ENCODE data around the gene SARDH.

DNA sequence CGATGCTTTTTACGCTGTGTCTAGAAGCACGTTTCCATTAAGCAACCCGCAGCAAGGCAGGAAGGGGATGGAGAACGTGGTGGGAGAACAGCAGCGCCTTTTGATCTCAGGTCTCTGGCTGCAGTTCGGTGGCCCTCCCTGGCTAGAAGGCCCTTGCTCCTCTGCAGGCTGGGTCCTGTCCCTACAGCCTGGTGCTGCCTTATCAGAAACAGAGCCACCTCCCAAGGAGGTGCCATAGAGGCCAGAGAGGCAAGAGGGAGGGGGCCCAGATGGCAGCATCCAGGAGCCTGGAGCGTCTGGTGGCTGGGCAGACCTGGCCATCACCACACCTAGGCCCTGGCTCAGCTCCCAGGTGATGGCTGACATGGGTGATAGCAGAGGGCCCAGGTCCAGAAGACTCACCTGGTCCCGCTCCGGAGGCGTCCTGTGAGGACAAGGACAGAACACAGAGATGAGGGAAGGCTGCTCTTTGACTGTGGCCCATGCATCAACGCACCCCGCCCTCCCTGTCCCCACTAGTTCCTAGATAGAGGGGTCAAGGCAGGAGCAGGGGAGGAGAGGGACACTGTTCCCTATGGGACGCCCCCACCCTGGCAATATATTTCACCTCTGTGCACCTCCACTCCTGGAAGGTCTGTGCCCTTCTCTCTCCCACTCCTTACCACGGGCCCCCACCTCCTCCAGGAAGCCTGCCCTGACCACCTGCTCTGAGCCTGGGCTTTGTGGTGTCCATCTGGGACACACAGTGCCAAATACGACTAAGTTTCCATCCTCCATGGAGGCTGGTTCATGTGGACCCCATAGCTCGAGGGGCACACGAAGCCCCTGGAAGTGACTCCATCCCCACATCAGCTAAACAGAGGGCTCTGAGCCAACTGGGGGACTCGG lies 41.6 kb upstream of the SARDH start:
- TF ChIP-seq SP1 (IDR thresholded peaks at IDR 0.05): no peak
- TF ChIP-seq FOXA1 (IDR thresholded peaks at IDR 0.05): no peak
- no peak for TF ChIP-seq BHLHE40 (IDR thresholded peaks at IDR 0.05; ENCODE audit: borderline replicate concordance)
- no peak for TF ChIP-seq NFRKB (IDR thresholded peaks at IDR 0.05)
- no peak for TF ChIP-seq CTBP1 (IDR thresholded peaks at IDR 0.05; ENCODE audit: borderline replicate concordance)
- TF ChIP-seq HDGF (IDR thresholded peaks at IDR 0.05; ENCODE audit: borderline replicate concordance): no peak
- TF ChIP-seq TARDBP (IDR thresholded peaks at IDR 0.05): no peak
- TF ChIP-seq PKNOX1 (IDR thresholded peaks at IDR 0.05): no peak
- no peak for TF ChIP-seq ARNT (IDR thresholded peaks at IDR 0.05)
- no peak for TF ChIP-seq SUZ12 (IDR thresholded peaks at IDR 0.05)
- TF ChIP-seq LEF1 (IDR thresholded peaks at IDR 0.05; ENCODE audit: borderline replicate concordance): no peak
- no peak for TF ChIP-seq FOXM1 (IDR thresholded peaks at IDR 0.05; ENCODE audit: borderline replicate concordance)
- TF ChIP-seq L3MBTL2 (conservative IDR thresholded peaks at IDR 0.05): no peak

Data from HEK293T (cell line).